ENCODE measurements around the gene SPINT1.

Gene SPINT1

DNA sequence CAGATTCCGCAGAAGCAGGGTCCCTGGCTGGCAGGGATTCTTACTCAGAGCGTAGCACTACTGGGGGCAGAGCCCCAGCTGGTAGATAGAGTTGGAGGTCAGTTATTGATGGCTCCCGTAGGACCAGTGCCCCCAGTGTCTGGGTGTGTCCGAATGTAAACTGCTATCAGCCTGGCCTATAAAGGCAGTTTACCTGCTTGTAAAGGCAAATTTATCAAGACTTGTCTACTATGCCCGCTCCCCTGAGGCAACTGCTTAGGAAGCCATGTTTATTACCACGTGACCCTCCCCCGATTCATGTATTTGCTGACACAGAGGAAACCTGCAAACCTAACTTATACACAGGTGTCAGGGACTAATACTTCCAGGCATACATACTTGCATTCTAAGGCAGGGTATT, 14.7 kb upstream of the SPINT1 start:
- DNase-seq: no peak

DNA sequence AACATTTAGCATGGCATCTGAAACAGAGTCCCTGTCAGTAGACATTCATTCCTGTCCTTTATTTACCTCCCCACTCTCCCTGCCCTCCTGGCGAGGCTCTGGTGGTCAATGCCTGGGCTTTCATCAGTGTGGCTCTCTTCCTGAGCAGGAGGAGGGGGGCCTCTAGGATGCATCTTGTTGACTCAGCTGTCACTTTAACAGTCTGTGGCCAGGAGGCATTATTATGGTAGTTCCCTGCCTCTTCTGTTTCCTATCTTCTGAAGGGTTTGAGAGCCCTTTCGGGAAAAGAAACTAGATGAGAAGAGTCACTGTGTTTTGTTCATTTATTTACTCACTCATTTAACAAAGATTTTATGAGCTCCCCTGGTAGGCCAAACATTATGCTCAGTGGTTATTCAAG, 13.0 kb upstream of the SPINT1 start:
- DNase-seq: no peak

DNA sequence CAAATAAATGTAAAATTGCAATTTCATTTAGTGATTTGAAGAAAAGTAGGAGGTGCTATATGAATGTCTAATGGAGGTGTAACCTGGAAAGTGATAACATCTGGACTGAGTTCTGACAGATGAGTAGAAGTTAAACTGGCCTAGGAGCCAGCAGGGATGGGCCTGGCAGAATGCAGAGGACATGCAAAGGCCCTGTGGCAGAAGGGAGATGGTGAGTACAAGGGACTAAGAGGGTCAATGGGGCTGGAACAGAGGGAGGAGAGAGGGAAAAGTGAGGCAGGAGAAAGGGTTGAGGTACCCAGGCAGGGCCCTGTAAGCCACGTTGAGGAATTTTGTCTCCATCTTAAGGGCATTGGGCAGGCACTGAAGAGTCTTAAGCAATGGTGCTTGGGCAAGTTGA, 12.0 kb upstream of the SPINT1 start:
- DNase-seq: no peak

DNA sequence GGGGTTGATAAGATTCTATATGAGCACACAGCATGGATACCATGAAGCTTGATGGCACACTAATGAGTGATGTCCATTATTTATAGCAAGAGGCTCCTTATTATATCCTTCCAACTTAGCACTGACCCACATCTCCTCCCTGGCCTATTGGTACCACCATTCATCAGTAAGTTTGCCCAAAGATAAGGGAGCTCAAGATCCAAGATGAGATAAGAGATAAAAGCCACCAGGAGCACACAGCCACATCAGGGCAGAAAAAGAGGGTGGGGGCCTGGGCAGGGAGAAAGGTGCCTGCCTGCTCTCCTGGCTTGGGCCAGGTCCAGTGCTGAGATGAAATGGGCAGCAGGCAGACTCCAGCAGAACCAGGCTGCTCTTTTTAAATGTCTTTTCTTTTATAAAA, 10.9 kb upstream of the SPINT1 start:
- no peak for DNase-seq

GRCh38 chr15:40836020-40836419, 7.8 kb upstream of the SPINT1 start:
- DNase-seq: no peak

GRCh38 chr15:40838756-40839155, 5.1 kb upstream of the SPINT1 start:
- DNase-seq: no peak

- DNase-seq: no peak
Measured at GRCh38 chr15:40841741-40842140, 2.1 kb upstream of the SPINT1 start.

DNA sequence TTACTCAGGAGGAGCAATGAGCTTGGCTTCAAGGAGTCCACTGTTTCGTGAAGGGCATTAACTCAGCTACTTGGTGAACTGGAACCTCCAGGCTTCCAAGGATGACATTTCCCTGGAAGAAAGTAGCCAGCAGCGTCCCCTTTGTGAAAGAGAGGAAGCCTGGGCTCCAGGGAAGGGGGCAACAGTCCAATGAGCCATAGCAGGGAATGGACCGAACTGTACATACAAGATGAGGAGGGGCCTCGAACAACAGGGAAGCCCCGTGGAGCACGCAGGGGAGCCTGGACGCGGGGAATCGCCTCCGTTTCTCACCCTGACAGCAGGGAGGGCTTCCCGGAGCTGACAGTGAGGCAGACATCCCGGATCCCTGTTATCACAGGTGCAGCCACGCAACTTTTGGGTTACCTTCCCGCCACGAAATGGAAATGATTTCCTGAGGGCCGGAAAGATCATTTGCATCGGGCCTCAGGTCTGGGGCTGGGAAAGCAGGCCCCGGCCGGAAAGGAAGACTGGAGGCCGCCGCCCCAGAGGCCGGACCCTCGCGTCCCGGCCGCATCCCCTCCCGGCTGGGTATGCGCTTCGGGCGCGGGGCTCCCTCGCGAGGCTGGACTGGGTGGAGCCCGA, 475 bp upstream of the SPINT1 start:
- no peak for DNase-seq

GRCh38 chr15:40844696-40845030, 815 bp downstream of the SPINT1 start:
- DNase-seq: no peak

DNA sequence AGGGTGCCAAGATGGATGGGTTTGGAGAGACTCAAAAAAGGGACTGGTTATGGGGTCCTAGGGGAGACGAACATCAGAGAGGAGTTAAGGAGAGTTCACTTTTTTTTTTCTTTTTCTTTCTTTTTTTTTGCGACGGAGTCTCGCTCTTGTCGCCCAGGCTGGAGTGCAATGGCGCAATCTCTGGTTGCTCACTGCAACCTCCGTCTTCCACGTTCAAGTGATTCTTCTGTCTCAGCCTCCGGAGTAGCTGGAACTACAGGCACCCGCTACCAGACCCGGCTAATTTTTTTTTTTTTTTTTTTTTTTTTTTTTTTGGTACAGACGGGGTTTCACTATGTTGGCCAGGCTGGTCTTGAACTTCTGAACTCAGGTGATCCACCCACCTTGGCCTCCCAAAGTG, 1.2 kb downstream of the SPINT1 start:
- no peak for DNase-seq

DNA sequence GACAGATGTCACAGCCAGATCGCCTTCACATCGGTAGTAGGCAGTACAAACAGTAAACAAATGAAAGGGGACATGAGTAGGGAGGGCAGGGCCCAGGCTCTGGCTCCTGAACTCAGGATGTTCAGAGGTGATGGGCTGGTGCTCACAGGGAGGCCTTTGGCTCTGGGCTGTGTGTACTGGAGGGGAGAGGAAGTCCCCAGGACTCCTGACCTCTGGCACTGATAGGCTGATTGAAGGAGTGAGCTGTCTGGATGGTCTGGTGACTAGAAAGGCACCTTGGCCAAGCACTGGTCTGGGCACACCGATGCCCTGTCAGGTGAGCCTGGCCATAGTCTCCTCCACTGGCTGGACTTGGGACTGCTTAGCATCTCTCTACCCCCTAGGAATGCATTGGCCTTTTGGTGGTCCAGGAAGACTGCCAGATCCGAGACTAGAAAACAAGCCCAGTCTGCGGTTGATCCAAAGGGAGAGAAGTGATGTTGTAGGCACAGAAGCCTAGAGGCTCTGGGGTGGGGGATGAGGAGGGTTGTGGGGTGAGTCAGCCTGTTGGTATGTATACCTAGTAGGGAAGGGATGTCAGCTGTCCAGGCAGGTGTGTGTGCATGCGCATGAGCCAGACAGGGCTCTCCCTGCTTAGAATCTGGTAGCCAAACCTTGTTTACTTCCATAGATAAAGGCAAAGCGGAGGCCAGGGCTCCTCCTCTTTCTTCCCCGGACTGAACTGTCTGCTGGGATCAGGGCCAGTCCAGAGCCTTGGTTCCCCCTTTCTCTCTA, 1.9 kb downstream of the SPINT1 start:
- no peak for DNase-seq

DNA sequence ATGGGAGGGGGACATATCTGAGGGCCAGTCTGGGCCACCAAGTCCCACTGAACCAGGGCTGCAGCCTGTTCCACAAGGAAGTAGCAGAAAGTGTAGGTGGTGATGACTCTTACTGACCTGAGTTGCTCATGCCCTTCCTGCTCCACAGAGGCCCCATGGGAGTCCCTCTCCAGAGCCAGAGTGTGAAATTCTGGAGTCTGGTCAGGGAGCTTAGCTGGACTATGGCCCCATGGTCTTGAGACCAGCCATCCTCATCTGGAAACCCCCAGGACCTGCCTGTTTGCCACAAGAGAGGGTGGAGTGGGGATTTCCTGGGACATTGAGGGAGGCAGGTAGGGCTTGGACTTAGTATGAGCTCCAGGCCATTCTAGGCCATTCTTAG, 3.0 kb downstream of the SPINT1 start:
- no peak for DNase-seq

GRCh38 chr15:40847223-40847961, 3.5 kb downstream of the SPINT1 start:
- DNase-seq: no peak

- no peak for DNase-seq
Measured at GRCh38 chr15:40850576-40851112, 6.8 kb downstream of the SPINT1 start.

- no peak for DNase-seq
Measured at GRCh38 chr15:40852529-40852928, 8.7 kb downstream of the SPINT1 start.

DNA sequence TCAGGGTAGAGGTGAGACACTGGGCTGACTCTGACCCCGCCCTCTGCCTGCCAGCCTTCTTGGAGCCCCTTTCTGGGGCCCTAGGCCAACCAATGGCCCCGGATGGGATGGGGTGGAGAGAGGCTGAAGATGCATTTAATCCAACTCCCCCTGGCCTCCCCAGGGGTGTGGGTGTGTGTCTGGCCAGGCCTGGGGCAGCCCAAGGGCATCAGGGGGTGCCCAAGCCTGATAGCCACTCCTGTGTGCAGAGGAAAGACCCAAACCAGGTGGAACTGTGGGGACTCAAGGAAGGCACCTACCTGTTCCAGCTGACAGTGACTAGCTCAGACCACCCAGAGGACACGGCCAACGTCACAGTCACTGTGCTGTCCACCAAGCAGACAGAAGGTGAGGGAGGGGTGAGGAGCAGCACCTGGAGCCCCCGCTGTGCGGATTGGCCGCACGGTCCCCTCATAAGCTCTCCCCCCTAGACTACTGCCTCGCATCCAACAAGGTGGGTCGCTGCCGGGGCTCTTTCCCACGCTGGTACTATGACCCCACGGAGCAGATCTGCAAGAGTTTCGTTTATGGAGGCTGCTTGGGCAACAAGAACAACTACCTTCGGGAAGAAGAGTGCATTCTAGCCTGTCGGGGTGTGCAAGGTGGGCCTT, 9.5 kb downstream of the SPINT1 start:
- DNase-seq: no peak

- DNase-seq: no peak
Measured at GRCh38 chr15:40854161-40854560, 10.3 kb downstream of the SPINT1 start.

GRCh38 chr15:40855706-40856234, 11.9 kb downstream of the SPINT1 start:
- DNase-seq: no peak

GRCh38 chr15:40856746-40857145, 12.9 kb downstream of the SPINT1 start:
- no peak for DNase-seq

GRCh38 chr15:40857601-40858341, 13.9 kb downstream of the SPINT1 start:
- DNase-seq: peak; percentile 88

DNA sequence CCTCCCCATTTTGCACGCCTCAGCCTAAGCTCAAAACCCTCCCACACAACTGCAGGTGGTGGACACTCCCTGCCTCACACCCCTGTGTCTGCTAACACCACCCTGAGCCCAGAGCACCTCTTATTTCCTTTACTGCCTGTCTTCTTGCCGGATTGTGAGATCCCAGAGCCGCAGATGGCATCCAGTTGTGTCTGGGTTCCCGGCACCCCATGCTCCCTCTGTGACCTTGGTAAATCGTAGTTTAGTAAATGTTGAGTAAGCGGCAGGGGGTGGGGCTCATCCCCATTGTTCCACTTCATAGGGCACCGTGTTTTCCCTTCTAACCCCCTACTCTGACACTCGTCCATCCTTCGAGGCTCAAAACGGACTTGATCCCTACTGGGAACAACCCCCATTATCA, 14.9 kb downstream of the SPINT1 start:
- DNase-seq: no peak

DNA sequence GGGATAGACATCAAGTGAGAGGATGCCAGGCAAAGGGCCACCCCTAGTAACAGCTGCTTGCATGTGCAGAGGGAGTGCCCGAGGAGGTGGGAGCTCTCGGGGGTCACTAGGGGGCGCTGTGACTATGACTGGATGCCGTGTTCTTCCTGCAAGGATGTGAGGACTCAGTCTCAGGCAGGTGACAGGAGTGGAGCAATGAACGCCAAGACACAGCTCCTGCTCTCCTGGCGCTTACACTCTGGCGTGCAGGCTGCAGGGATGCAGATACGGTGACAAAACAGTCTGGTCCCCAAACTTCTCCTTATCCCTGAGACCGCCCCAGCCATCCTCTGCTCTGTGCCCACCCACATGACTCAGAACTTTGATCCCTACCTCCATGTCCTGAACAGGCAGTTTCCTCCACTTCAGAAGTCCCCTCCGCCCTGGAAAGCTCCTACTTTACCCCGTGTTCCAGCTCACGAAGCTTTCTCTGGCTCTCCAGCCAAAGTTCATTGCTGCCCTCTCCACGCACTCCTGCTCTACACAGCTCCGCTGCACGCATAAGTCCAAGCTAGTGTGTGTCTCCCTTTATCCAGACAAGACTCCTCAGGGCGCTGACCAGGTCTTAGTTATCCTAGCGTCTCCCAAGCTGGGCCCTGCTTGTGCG, 15.5 kb downstream of the SPINT1 start:
- DNase-seq: peak; percentile 84

All from activated CD4-positive, CD25-positive, alpha-beta regulatory T cell treated with anti-CD3 and anti-CD28 coated beads, Interleukin-2, amount 50 U/mL, for 72 hours (primary cell).